ENCODE measurements around the gene COL4A1. TPM values are rescaled to one million over a fixed set of nuclear protein-coding genes. Genes with fewer than 3 reads are reported as not detected.

COL4A1 gene
- total RNA-seq, 1 experiment from 2014 or later, result 207 TPM

DNA sequence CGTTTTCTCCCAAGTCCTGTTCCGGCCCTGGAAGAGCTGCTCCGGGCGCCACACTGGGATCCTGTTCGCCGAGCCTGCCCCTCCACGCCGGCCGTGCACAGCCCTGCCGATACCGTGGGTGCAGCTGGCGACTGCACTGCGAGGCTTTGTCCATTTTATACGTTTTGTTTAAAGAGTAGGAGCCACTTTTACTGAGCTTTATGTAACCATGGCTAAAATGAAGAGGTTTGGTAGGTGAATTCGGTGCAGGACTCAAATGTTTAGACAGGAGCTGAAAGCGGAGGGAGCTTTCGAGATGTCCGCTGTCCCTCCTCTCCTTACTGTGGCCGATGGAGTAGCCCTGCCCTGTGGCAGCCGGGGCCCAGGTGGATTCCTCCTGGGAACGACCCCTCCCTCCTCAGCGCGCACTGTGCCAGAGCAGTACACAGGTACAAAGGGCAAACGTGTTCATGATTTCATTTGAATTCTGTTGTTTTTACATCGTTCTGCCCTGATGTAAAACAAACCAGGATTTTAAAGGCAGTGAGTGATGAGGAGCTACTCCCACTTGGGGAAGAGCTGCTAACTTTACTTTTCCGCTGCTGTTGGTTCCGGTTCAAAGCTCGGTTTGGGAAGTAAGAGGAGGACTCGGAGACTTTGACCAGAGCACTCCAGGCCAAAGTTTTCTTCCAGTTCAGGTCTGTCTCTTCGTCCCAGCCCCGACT is 1.9 kb upstream of the COL4A1 start:
- no peak for DNase-seq (ENCODE audit: low read depth)

DNA sequence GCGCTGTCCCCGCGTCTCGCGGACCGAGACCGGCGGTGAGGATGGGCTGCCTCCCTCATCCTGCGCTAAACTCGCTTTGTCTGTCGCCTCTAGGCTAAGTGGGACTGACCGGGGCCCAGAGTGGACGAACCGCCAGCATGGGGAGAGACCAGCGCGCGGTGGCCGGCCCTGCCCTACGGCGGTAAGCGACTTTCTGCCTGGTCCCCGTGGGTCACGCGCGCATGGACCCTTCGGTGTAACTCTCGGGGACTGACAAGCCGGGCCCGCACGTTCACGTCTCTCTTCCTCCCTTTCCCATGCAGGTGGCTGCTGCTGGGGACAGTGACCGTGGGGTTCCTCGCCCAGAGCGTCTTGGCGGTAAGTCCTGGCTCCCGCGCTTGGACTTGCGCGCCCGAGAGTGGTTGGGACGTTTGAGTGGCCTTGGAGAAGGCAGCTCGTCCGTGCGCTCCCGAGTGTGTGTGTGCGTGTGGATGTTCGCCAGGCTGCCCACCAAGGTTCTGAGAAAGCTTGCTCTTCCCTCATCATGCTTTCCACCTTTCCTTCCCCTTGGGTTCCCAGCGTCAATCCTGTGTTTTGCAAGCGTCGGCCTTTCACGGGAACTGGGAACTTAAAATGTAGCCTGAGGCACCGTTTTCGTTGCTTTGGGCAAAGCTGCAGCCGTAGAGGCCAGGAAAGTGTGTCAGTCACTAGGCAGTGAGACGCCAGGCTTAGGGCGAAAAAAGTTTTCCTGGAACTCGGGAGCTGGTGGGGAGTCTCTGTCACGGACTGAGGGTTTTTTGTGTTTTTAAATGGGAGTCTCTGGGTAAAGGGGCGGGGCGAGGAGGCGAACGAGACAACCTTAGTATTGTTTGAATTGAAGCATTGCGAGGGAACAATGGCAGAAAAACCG is 1.1 kb upstream of the COL4A1 start:
- peak; percentile 60 for DNase-seq (ENCODE audit: low read depth)

GRCh38 chr13:110306340-110306959 is 507 bp downstream of the COL4A1 start:
- peak; percentile 48 for DNase-seq (ENCODE audit: low read depth)

GRCh38 chr13:110305949-110306339 is 1.0 kb downstream of the COL4A1 start:
- peak; percentile 54 for DNase-seq (ENCODE audit: low read depth)

GRCh38 chr13:110305544-110305943 is 1.4 kb downstream of the COL4A1 start:
- no peak for DNase-seq (ENCODE audit: low read depth)

- DNase-seq (ENCODE audit: low read depth), result no peak
Measured at GRCh38 chr13:110305001-110305400, 2.0 kb downstream of the COL4A1 start.

DNA sequence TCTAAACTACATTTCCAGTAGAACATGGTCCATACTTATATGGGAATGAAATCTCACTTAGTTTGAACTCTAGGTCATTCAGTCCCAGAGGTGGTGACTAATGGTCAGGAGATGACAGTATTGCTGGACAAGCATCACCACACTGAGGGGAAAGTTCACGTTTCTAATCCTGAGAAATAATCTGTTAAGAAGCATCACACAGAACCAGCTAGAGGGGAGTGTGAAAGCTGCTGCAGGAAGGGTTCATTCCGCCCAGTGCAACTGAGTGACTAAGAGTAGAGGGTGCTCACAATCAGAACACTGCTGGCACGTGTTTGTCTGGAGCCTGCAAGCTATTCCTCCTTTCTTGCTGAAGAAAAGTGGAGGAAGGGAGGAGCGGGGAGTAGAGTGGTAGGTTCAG is 2.7 kb downstream of the COL4A1 start:
- DNase-seq (ENCODE audit: low read depth), result peak; percentile 40

GRCh38 chr13:110303644-110304043 is 3.3 kb downstream of the COL4A1 start:
- no peak for DNase-seq (ENCODE audit: low read depth)

DNA sequence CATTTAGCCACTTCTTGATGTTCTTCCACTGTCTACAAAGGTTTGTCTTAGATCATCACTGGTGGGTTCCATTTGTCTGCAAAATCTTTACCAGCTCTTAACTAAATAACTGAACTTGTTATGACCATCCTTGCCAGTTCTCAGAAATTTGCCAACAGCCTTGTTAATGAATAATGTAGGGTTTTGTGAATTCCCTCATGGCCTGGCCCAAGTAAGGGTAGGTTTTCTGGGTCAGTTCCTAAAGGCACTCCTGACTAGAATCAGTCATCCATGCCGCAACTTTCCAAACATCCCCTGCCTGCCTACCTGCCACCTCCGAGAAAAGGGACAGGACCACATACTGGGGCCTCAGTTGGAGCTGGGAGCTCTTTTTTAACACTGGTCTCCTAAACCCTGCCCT is 4.0 kb downstream of the COL4A1 start:
- no peak for DNase-seq (ENCODE audit: low read depth)

DNA sequence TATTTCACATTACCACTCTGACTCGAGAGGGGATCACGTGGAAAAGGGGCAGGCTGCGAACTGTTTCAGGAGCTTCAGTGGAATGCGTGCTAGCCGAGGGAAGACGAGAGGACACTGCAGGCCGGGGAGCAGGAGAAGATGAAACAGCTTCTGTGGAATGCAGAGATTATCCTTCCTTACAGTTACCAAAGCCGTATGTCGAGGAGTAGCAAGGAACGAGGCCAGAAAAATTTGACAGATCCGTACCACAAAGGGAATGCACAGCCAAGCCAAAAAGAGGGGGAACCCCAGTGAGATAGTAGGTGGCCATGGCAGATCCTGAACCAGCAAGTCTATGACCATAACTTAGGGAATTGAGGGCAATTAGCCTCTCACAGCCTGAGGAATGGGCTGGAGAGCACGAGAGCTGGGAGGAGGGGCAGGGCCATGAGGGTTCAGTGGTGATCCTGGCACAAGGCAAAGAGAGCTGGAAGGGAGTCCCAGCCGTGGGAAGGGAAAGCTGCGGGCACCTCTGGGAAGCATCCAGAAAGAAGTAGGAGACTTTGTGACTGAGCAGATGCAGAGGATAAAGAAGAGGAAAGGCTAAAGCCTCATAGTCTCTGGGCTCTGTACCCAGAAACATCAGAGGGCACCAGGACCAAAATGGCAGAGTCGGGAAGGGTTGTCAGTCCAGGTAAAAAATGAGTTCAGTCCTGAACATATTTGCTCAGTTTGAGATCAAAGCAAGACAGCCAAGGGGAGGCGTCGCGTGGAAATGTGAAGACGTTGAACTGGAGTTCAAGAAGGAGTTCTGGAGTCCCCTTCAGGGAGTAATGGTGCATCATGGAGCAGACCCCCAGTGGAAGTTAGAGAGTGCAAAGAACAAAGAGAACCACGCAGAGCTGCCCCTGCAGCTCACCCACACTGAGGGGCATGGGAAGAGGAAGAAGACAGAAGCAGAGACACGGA is 5.1 kb downstream of the COL4A1 start:
- DNase-seq (ENCODE audit: low read depth), result no peak

DNA sequence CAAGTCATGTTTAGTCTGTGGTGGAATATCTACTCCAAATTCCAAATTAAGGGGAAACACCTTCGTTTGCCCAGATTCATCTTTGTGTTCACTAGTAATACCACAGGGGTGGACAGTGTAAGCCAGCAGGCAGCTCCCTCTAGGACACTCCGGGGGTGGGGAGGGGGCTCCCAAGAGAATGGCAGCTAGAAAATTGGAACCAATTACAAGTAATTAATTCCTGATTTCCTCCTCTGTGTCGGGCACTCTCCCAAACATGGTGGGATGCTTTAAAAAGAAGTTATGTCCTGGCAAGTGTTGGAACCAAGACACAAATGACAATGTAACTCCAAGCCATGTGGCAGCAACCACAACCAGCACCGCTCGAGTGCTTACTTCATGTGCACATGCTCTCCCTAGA is 5.9 kb downstream of the COL4A1 start:
- DNase-seq (ENCODE audit: low read depth), result no peak

GRCh38 chr13:110300090-110300815 is 6.7 kb downstream of the COL4A1 start:
- no peak for DNase-seq (ENCODE audit: low read depth)

- DNase-seq (ENCODE audit: low read depth), result no peak
Measured at GRCh38 chr13:110299283-110299840, 7.6 kb downstream of the COL4A1 start.

GRCh38 chr13:110298505-110299282 is 8.3 kb downstream of the COL4A1 start:
- DNase-seq (ENCODE audit: low read depth), result no peak

DNA sequence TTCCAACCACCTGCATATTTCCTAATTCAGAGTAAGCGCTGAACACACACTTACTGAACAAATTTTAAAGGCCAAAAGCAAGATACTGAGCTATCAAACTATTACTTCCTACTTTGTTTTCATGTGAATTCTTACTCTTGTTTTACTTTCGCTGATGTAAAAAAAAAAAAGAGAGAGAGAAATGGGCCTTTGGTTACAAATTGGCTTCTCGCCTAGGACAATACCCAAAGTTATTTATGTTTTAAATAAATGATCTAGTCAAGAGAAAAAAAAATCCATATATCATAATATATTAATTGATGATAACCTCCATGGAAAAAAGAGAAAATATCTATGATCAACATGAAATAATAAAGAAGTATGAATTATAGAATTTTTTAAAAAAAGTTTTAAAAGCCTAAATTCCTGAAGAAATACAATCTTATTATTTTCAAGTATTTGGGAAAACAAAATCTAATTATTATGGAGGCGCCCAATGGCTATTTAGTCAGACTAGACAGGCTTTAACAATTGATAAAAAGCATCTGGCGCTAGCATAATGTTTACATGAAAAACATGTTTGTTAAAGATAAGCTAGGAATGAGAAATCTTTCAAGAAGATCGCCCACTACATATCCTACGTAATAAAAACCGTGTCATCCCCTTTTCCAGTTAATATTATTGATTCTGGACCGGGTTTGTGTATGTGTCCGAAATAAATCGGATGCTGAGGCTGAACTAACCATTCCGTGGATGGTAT is 9.0 kb downstream of the COL4A1 start:
- no peak for DNase-seq (ENCODE audit: low read depth)

GRCh38 chr13:110297011-110297410 is 9.9 kb downstream of the COL4A1 start:
- DNase-seq (ENCODE audit: low read depth), result no peak

- no peak for DNase-seq (ENCODE audit: low read depth)
Measured at GRCh38 chr13:110294622-110295021, 12.3 kb downstream of the COL4A1 start.

DNA sequence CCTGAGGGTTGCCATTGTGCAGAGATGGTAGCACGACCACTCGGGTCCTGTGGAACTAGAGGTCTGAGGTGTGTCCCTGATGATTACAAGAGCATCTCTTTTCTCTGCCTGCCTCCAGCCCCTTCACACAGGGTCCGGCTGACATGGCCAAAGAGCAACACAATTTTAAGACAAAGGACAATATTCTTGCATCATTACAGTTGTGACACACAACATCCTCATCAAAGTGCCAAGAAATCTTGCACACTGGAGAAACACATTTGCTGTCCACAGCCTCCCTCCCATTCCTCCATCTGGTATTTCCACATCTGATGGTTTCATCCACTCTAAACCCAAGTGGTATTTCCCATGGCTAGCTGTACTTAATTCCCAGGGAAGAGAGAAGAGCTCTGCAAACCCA is 12.8 kb downstream of the COL4A1 start:
- DNase-seq (ENCODE audit: low read depth), result peak; percentile 24

- no peak for DNase-seq (ENCODE audit: low read depth)
Measured at GRCh38 chr13:110293649-110294048, 13.3 kb downstream of the COL4A1 start.

Data from RPMI7951 (cell line).